ENCODE results near the gene EXD3.

EXD3 gene

DNA sequence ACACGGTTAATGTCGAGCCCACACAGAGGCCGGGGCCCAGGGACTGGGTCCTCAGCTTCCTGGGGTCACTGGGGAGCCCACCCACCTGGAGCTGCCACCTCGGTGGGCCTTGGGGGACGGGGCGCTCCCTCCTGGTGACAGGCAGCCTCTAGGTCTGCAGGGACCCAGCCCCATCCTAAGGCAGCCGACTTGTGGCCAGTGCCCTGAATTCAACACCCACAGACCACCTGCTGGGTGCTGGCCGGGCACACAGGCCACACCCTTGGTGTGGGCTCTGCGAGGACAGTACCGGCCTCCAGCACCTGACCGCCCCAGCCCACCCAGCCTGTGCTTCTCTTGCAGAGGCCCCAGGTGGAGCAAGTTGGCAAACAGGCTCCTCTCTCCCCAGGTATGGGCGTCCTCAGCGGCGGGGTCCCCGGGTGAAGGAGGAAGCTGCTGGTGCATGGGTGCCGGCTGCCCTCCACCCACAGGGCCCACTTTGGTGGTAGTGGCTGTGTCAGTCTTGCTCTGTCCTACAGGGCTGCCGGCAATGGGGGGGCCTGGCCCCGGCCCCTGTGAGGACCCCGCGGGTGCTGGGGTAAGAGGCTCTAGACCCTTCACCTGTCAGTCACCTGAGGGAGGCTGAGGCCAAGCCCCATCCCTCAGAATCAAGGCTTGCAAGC, 9.9 kb upstream of the EXD3 start:
- DNase-seq (ENCODE audit: low read depth), result no peak

DNA sequence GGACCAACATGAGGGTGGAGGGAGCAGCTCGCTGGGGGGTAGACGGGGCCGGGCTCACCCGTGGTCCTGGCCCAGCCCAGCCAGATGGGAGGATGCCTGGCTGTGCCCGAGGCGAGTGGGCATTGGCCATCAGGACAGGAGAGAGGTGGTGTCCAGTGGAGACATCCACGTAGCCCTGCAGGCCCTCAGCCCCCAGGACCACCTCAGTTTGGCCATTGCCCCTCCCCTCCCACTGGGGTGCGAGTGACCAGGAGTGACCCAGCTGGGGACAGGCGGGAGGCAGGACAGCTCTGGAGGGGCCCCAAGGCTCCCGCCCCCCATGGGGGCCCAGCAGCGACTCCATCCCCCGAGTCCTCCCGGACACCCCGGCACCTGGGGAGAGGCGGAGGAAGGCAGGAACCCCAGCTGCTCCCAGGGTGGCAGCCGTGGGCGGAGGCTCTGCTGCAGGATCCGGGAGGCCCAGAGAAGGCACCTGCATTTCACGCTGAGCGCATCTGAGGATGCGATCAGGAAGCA, 8.5 kb upstream of the EXD3 start:
- DNase-seq (ENCODE audit: low read depth), result no peak

DNA sequence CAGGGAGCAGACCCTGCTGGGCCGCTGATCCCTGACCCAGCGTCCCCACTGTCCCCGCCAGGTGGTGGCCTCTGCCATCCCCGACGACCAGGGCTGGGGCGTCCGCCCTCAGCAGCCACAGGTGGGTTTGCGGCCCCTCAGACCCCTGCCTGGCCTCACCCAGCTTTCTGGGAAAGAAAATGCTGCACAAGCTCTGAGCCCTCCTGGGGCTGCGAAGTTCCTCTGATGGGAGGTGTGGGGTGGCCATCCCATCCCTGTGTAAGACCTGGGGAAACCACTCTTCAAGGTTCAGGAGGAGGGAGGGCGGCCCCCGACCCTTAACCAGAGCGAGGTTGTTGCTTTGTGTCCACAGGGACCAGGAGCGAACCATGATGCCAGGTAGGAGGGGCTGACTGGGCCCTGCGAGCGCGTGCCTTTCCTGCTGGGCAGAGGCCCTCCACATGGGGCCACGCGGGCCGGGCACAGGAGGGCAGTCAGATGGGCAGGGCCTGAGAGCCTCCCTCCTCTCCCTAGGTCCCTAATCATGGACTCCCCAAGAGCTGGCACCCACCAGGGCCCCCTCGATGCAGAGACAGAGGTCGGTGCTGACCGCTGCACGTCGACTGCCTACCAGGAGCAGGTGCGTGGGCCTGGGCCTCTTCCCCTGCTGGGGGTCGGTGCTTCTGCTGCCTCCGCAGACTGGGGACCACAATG, 7.9 kb upstream of the EXD3 start:
- no peak for DNase-seq (ENCODE audit: low read depth)

DNA sequence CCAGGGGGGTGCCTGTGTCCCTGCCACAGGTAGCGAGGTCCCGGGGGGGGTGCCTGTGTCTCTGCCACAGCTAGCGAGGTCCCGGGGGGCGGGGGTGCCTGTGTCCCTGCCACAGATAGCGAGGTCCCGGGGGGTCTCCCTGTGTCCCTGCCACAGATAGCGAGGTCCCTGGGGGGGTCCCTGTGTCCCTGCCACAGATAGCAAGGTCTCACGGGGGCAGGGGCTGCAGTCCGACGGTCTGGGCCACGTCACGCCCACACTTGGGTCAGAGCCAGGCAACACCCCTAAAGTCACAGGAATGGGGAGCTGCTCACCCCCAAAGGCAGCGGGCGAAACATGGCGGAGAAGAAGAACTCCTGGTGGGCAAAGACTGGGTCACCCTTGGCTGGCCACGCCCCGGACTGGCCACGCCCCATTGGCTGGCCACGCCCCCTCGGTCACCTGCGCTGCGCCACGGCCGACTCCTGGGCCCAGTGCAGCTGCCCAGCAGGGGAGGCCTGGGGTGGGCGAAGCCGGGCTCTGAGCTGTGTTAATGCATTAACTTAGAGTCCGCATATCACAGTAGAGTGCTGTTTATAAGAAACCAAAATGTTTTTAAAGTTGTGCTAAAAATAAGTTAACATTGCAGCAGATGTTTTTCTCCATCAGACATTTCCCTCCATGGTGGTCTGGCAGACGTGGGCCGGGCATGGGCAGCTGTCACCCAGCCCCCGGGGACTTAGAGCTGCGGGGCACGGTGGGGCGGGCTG, 7.2 kb upstream of the EXD3 start:
- DNase-seq (ENCODE audit: low read depth), result no peak

DNA sequence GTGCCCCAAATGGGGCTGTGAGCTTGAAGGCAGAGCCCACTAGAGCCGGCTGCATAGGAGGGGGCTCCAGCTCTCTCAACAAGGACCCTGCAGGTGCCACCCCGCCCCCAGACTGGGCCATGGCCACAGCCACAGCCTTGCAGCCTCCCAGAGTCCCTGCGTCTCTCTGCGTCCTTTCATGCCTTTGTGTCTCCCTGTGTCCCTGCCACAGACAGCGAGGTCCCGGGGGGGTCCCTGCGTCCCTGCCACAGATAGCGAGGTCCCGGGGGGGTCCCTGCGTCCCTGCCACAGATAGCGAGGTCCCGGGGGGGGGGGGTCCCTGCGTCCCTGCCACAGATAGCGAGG, 6.6 kb upstream of the EXD3 start:
- no peak for DNase-seq (ENCODE audit: low read depth)

DNA sequence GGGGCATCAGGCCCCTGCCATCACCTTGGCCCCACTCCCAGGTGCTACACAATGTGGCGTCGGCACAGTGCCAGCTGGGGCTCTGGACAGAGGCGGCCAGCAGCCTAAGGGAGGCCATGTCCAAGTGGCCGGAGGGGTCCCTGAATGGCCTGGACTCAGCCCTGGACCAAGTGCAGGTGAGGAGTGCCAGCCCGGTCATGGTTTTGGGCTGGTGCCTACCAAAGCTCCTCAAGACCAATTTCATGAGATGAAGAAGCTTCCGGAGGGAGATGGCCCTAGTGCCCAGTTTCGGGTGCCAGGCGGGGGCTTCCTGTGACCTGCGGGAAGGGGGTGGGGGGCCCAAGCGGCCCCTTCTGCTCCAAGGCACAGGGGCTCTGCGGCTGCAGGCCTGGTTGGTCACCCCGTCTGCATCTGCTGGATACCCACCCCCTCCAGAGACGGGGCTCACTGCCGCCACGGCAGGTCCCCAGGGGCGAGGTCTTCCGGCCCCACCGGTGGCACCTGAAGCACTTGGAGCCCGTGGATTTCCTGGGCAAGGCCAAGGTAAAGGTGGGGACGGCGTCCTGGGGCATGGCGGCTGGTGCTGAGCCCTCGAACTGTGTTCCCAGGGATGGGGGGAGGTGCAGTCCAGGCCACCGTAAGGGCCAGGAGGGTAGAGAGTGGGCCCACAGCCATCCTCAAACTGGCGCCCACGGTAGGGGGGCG, 6.0 kb upstream of the EXD3 start:
- no peak for DNase-seq (ENCODE audit: low read depth)

DNA sequence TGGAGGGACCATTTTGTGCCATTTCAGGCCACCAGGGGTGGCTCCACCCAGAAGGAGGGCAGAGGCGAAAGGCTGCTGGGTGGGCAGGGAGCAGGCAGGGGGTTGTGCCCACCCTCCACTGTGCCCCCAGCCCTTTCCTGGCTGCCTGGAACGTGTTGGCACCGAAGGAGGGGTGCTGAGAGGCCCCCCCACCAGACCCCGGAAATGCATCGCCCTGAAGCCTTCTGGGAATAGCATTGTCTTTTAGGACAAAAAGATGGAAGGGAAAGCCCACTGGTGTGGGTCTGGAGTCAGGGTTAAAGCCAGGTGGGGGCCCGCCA, 5.3 kb upstream of the EXD3 start:
- DNase-seq (ENCODE audit: low read depth), result no peak

DNA sequence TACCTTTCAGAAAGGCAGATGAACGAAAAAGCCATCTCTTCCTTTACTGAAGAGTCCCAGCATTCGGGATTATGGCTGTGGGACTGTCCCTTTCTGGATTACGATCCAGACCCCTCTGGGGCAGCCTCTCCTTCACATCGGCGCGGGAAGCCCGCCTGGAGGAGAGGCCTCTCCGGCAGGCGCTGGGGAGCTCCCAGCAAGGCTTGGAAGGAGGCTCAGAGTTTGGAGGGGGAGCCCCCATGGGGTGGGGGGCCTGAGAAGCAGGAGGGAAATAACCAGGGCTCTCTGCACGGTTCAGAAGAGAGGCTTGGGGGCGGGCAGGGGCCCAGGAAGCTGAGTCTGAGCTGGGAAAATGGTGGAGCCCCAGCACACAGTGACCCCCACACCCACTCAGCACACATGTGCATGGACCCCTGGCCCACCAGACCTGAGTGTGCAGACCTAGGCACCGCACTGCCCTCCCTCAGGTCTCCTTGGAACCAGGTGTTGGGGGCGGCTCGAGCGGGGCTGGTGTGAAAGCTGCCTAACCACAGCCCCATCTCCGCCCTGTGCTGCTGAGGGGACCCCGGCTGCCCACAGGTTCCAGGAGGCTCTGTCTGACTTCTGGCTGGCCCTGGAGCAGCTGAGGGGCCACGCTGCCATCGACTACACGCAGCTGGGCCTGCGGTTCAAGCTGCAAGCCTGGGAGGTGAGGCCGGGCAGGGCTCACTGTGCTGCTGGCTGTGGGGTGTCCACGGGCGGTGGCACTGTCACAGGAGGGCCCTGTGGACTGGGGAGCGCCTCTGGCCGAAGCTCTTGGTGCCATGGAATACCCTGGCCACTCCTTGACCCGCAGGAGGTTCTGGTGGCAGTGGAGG, 4.7 kb upstream of the EXD3 start:
- DNase-seq (ENCODE audit: low read depth), result no peak

DNA sequence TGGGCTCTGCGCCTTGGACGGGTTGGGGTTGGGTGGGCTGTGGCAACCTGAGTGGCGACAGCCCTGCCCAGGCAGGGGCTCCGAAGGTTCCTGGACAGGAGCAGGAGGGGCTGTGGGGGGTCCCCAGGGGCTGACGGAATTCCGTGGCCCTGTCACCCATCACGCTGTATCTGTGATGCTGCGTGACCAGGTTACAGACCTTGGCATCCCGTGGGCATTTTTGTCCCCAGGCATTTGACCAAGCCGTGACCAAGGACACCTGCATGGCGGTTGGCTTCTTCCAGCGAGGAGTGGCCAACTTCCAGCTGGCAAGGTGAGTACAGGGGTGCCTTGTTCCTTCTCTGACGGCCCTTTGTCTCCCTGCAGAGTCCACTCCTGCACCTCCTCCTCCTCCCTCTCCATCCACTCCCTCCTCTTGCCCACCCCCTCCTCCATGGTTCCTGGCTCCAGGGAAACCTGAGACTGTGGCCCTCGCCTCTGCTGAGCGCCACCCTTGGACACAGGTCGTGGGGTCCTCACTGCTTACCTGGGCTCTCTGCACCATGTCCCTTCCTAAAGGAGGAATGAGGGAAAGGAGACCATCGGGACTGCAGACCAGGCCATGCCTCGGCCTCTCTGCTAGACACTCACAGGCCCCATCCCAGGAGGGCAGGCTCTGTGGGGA, 3.2 kb upstream of the EXD3 start:
- no peak for DNase-seq (ENCODE audit: low read depth)

DNA sequence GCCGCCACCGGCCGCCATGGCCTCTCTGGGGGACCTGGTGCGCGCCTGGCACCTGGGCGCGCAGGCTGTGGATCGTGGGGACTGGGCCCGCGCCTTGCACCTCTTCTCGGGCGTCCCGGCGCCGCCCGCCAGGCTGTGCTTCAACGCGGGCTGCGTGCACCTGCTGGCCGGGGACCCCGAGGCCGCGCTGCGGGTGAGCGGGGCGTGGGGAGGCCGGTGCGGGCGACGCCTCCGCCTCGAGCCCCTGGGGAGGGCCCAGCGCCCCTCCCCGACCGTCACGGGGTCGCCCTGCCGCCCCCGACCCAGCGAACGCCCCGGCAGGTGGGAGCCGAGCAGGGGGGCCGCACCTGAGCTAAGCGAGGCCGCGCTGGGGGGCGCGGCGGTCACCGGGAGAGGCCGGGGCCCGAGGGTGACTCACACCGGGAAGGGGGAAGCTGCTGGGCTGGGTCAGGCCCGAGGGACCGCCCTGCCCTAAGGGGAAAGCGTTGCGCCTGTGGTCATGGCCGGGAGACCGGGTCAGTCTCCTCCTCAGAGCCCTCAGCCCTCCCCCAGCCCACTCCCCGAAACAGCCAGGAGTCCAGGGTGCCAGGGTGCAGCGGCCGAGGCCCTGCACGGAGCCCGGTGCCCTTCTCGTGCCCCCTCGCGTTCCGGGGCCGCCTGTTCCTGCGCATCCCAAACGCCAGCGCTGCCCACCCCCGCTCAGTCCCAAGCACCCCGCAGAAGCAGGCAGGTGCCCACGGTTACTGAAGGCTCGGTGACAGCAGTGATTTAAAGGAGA, 741 bp upstream of the EXD3 start:
- no peak for DNase-seq (ENCODE audit: low read depth)

DNA sequence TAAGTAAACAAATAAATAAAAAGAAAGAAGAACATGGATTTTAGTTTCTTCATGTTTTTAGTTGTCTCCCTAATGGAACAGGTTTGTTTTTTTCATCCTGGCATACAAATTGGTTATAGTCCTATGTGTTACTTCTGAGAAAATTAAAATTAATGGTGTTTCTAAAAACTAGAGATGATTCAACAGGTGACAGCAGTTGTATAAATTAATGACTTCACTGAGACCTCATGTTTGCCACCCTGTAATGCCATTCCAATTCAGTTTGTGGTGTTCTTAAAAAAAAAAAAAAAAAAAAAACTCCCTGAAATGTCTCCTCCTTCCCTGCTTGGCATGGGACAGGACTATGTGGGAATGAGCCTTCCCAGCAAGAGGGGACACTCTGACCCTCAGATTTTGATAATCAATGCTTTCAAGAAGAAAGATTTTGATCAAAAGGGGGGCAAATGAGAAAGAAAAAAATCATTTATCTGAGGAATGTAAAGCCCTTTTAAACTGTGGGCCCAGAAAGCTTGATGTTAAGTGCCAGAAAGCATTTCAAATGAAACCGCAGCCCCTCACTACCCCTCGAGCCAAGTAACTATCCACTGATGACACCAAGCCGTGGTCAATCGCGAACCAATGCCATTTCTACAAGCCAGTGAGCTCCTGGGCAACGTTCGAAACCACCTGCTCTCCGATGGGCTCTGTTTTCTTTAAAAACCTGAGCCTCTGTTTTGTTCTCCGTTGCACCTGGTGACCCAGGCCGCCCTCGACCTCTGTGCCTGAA, 941 bp downstream of the EXD3 start:
- DNase-seq (ENCODE audit: low read depth), result no peak

DNA sequence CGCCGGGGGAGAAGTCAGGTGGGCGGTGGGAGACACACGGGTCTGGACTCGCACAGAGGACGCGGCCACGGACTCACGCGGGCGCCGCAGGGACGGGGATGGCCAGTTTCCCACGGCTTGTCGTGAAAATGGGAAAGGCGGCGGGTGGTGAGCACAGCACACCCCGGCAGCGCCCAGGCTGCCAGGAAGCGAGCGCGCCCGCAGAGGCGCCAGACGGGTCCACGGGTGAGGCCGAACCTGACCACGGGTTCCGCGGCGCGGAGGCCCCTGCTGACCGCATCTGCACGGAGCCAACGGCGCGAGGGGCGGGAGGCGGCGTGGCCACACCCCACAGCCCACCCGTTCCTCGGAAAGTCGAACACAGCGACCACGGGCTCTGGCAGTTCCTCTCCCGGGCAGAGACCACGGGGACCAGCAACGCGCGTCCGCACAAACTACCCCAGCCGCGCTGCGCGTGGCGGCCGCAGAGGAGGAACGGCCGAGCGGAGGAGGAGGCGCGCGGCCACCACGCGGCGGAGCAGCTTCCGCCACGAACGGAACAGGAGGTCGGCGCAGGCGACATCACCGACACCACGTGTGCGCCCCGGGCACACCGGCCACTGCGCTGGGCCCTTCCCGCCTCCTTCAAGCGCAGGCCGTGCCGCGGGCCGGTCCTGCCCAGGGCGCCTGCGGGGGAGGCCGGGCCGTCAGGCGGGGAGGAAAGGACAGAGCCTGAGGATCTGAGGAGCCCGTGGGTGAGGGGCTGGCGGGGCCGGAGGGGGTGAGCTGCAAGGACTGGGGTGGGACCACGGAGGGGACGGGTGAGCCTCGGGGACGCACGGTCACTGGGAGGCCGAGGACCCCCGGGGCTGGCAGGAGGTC, 5.6 kb downstream of the EXD3 start:
- DNase-seq (ENCODE audit: low read depth), result no peak

DNA sequence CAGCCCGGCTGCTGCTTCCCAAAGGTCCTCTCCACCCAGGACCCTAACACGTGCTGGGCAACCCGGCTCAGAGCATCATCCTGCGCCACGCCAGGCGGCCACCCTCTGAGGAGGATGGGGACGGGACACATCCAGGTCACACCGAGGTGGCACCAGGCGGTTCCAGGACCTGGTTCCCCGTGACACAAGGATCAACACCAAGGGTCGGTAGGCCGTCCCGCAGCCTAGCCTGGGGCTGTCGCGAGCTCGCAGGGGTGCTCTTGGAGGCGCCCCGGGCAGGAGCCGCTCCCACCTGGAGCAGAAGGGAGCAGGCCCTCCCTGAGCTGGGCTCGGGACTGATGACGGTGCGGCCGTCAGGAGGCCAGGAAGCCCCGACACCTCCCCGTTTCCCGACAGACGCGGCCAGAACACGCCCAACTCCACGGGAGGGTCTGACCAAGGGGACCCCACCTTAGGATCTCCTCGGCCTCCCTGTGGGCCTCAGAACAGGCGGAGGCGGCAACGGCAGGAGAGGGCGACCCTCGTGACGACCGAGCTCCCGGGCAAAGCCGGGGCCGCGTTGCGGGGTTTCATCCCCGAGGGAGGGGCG, 6.3 kb downstream of the EXD3 start:
- no peak for DNase-seq (ENCODE audit: low read depth)

DNA sequence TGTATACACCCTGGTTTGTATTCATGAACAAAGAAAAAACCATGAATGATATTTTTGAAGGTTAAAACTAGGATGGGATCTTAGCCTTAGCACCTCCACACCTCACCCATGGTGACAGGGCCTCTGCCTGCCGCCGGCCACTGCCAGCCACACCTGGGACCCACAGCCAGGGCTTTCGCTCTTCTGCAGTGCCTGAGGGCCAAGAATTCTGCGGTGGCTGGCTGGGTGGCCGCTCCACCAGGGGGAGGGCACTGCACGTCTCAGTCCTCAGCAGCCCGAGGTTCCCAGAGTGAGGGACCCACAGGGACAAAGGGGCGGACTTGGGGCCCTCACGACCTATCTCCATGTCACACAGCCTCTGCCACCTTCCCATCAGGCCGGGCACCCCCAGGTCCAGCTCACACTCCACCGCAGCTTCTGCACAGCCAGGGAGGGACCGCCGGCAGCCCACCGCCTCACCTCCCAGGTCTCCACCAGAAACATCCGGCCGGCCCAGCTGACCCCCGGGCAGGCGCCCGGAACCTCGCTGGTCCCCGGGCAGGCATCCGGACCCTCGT, 6.9 kb downstream of the EXD3 start:
- no peak for DNase-seq (ENCODE audit: low read depth)

DNA sequence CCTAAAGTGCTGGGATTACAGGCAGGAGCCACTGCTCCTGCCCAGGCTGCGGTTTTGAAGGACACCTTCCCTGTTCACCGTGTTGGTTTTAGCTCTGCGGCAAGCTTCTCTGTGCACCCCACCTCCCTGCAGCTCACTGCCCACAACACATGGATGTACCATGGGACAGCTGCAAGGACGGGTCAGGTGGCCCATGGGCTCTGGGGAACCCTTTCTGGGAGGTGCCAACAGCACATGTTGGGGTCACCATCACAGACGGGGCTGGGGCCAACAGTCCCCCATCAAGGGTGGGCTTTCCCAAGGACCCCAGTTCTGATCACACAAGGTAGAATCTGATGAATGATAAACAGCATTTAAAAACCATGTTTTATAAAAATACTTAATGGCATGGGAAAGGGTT, 7.5 kb downstream of the EXD3 start:
- no peak for DNase-seq (ENCODE audit: low read depth)

DNA sequence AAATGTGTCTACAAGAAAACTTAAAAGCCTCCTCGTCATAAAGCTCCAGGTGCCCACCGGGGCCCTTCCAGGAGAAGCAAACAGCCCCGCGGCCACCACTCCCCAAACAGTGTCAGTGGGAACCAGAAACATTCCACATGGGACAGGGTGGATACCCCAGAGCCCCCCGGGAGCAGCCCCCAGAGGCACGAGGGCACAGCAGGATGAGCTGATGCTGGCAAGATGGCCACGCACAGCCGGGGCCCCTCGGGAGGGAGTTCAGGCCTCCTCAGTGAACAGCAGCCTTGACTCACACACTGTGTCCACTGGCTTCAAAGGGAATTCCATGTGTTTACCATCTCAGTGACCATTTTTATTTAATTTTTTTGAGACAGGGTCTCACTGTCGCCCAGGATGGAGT, 10.5 kb downstream of the EXD3 start:
- no peak for DNase-seq (ENCODE audit: low read depth)

DNA sequence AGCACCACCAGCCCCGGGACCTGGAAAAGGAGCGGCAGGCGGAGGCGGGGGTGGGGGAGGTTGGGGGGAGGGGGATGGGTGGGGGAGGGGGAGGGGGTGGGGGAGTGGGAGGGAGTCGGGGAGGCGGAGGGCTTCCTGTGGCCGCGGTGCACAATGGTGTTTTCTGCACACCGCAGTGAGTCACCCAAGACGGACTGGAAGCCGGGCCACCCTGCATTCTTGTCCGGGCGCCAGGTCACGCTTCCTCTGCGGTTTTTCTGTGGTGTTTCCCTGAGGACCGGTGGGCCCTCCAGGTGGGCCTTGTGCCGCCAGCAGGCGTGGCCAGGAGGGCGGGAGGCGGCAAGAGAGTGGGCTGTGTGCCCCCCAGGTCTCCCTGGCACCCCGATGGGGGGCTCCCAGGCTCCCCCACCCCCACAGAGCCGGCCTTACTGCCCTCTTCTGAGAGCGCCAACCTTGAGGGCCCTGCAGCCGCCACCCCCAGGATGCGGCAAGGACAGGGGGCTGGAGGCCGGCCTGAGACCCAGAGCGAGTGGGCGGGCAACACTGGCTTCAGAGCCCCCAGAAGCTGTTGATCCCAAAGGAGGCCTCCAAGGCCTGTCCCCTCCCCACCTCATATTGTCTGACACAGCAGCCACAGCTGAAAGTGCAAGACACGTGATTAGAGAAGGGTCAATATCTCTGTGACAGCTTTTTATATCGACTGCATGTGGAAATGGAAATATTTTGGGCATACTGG, 11.1 kb downstream of the EXD3 start:
- peak; percentile 53 for DNase-seq (ENCODE audit: low read depth)
